ENCODE results near the gene DEPP1.

The DEPP1 gene

GRCh38 chr10:45000138-45000751, 21.6 kb upstream of the DEPP1 start:
- H3K9me3 ChIP-seq (ENCODE audit: low read length), result peaks cover 10% of the 10 kb centered on the region
- no peaks in the 10 kb centered on the region for H3K27me3 ChIP-seq (ENCODE audit: insufficient read depth, low read length)
- H3K4me1 ChIP-seq (ENCODE audit: insufficient read depth, low read length), result peaks cover 12% of the 10 kb centered on the region
- H3K36me3 ChIP-seq (ENCODE audit: insufficient read depth, low read length), result peaks cover 20% of the 10 kb centered on the region
- peak overlapping the region; percentile 24 for H2AFZ ChIP-seq (ENCODE audit: low read depth, low read length)
- H3K4me3 ChIP-seq (ENCODE audit: low read length), result peak overlapping the region; percentile 62

DNA sequence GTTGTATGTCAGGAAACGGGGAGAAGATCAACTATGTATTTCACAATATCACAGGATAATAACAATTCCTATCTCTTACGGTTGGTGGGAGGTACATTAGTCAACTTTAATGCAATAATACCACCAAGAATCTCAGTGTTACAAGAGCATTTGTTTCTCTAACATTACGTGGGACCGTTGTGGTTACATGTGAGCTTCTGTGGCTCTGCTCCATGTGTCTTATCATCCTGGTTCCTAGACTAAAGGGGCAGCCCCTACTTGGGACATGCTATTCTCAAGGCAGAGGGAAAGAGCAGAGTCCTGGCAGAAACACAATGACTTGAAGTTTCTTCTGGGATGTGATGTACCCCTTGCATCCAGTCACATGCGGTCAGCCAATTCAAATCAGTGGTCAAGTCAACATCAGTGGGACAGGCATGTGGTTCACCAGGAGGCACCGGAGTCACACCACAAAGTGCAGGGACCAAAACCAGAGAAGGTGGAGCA, 19.6 kb upstream of the DEPP1 start:
- H3K27me3 ChIP-seq (ENCODE audit: insufficient read depth, low read length), result no peaks in the 10 kb centered on the region
- peaks cover 12% of the 10 kb centered on the region for H3K4me1 ChIP-seq (ENCODE audit: insufficient read depth, low read length)
- H2AFZ ChIP-seq (ENCODE audit: low read depth, low read length), result no peak overlapping the region
- H3K9me3 ChIP-seq (ENCODE audit: low read length), result peaks cover under 1% of the 10 kb centered on the region
- no peak overlapping the region for H3K4me3 ChIP-seq (ENCODE audit: low read length)
- H3K36me3 ChIP-seq (ENCODE audit: insufficient read depth, low read length), result peaks cover 2% of the 10 kb centered on the region

DNA sequence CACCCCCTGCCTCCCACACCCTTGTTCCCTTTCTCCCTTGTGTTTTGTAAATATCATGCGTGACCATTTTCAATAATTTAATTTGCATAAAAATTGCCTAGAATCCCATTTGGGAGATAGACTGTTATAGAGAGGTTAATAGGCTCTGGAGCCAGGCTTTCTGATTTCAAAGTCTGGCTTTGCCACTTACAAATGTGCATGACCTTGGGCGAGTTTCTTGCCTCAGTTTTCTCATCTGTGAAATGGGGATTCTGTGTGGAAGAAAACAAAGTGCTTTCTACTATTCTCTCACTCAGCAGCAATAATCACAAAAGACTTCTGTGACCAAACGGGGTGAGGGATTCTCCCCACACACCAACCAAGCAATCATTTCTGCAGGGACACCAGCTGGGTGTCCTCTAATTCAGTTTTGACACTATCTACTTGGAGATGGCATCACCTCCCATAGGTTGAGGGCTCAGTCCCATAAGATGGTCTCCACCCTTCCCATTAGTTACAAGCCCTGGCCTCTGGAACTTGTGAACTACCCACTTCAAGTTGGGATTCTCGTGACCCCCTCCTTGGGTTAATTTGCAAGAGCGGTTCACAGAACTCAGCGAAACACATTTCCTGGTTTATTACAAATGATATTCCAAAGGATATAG, 18.6 kb upstream of the DEPP1 start:
- no peaks in the 10 kb centered on the region for H3K36me3 ChIP-seq (ENCODE audit: insufficient read depth, low read length)
- peaks cover 12% of the 10 kb centered on the region for H3K4me1 ChIP-seq (ENCODE audit: insufficient read depth, low read length)
- no peaks in the 10 kb centered on the region for H3K9me3 ChIP-seq (ENCODE audit: low read length)
- H2AFZ ChIP-seq (ENCODE audit: low read depth, low read length), result no peak overlapping the region
- H3K4me3 ChIP-seq (ENCODE audit: low read length), result no peak overlapping the region
- no peaks in the 10 kb centered on the region for H3K27me3 ChIP-seq (ENCODE audit: insufficient read depth, low read length)

DNA sequence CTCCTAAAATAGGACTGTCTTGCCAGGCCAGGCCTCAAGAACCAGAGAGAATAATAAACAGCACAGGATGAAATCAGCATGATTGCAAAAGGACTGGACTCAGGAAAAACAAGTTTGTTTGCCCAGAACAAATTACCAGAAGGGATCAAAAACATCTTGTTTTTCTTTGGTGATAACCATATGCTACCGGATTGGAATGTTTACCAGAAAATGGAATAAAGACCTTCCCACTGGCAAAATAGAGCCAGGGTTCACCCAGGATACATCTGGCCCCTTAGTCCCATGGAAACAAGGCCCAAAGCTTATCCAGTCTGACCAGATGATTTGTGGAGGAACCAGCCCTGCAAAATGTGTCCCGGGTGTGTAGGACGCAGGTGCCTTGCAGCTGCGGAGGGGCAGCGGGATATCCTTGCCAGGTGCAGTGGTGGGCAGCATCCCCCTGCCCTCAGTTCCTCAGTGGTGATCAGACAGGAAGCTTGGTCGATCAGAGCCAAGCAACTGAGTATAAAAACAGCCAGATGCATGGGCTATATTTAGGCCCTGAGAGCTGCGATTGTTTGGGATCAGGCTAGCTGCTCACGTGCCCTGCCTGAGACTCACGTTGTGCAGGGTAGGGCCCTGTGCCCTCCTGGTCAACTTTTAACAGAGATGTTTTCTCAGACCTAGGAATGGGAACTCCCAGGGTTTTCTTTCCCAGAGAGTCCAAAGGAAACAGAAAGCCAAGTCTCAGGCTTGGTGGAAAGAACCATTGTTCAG, 17.5 kb upstream of the DEPP1 start:
- Histone ChIP-seq H3K27me3 (ENCODE audit: insufficient read depth, low read length) (no peaks in the 10 kb centered on the region), H3K9me3 (ENCODE audit: low read length) (no peaks in the 10 kb centered on the region), H2AFZ (ENCODE audit: low read depth, low read length) (no peak overlapping the region), H3K36me3 (ENCODE audit: insufficient read depth, low read length) (no peaks in the 10 kb centered on the region), H3K4me1 (ENCODE audit: insufficient read depth, low read length) (peaks cover 6% of the 10 kb centered on the region), H3K4me3 (ENCODE audit: low read length) (no peak overlapping the region)

- Histone ChIP-seq H2AFZ (ENCODE audit: low read depth, low read length) (no peak overlapping the region), H3K4me3 (ENCODE audit: low read length) (no peak overlapping the region), H3K36me3 (ENCODE audit: insufficient read depth, low read length) (no peaks in the 10 kb centered on the region), H3K9me3 (ENCODE audit: low read length) (no peaks in the 10 kb centered on the region), H3K4me1 (ENCODE audit: insufficient read depth, low read length) (peaks cover 6% of the 10 kb centered on the region), H3K27me3 (ENCODE audit: insufficient read depth, low read length) (no peaks in the 10 kb centered on the region)
Observed at GRCh38 chr10:44995581-44995913, 16.9 kb upstream of the DEPP1 start.

DNA sequence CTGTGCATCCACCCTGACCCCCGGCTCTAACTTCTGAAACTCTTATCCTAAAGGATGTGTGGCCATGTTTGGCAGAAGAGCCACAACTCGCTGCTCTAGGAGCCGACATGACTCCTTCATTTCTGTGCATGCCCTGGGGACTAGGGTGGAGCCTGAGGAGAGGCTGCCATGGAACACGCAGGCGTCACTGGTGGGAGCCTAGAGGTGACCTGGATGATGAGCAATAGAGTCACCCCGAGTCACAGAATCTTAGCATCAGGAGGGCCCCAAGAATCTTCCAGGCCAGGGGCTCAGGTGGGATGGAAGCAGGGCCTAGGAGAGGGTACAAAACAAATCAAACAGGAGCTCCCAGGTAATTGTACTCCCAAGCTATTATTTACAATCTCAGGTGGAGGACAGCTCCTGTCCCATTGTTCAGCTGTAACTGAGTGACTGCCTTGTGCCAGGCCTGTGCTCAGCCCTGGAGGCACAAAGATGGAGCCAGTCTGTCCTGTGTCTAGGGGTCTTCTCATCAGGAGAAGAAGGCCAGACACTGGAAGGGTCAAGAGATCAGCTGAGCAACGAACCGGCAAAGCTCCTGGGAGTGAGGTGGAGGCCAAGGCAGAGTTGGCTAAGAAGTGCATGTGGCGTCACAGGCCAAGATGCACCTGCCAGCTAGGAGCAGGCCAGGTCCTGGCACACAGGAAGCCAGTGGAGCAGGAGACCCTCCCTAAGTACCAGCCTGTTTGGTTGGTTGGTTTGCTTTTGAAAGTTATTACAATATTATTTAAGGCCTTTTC, 16.3 kb upstream of the DEPP1 start:
- no peak overlapping the region for H2AFZ ChIP-seq (ENCODE audit: low read depth, low read length)
- peaks cover 1% of the 10 kb centered on the region for H3K4me1 ChIP-seq (ENCODE audit: insufficient read depth, low read length)
- no peak overlapping the region for H3K4me3 ChIP-seq (ENCODE audit: low read length)
- H3K27me3 ChIP-seq (ENCODE audit: insufficient read depth, low read length), result no peaks in the 10 kb centered on the region
- H3K9me3 ChIP-seq (ENCODE audit: low read length), result no peaks in the 10 kb centered on the region
- no peaks in the 10 kb centered on the region for H3K36me3 ChIP-seq (ENCODE audit: insufficient read depth, low read length)

- Histone ChIP-seq H3K27me3 (ENCODE audit: insufficient read depth, low read length) (no peaks in the 10 kb centered on the region), H3K4me1 (ENCODE audit: insufficient read depth, low read length) (no peaks in the 10 kb centered on the region)
Observed at GRCh38 chr10:44993922-44994751, 15.5 kb upstream of the DEPP1 start.

DNA sequence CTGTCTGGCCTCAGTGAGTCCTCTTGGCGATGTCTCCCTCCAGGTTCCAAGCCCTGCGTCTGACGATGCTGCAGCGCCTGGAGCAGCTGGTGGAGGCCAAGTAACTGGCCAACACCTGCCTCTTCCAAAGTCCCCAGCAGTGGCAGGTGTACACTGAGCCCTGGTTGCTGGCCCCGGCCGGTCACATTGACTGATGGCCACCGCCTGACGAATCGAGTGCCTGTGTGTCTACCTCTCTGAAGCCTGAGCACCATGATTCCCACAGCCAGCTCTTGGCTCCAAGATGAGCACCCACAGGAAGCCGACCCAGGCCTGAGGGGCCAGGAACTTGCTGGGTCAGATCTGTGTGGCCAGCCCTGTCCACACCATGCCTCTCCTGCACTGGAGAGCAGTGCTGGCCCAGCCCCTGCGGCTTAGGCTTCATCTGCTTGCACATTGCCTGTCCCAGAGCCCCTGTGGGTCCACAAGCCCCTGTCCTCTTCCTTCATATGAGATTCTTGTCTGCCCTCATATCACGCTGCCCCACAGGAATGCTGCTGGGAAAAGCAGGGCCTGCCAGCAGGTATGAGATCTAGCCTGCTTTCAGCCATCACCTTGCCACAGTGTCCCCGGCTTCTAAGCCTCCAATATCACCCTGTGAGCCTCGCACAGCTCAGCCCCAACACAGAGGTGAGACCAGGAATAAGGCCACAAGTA, 14.8 kb upstream of the DEPP1 start:
- Histone ChIP-seq H2AFZ (ENCODE audit: low read depth, low read length) (no peak overlapping the region), H3K4me3 (ENCODE audit: low read length) (no peak overlapping the region), H3K9me3 (ENCODE audit: low read length) (no peaks in the 10 kb centered on the region), H3K4me1 (ENCODE audit: insufficient read depth, low read length) (no peaks in the 10 kb centered on the region), H3K36me3 (ENCODE audit: insufficient read depth, low read length) (no peaks in the 10 kb centered on the region), H3K27me3 (ENCODE audit: insufficient read depth, low read length) (no peaks in the 10 kb centered on the region)

More at GRCh38 chr10:44993922-44994751, 15.5 kb upstream of the DEPP1 start:
- no peaks in the 10 kb centered on the region for H3K36me3 ChIP-seq (ENCODE audit: insufficient read depth, low read length)
- H3K9me3 ChIP-seq (ENCODE audit: low read length), result no peaks in the 10 kb centered on the region
- no peak overlapping the region for H3K4me3 ChIP-seq (ENCODE audit: low read length)
- H2AFZ ChIP-seq (ENCODE audit: low read depth, low read length), result no peak overlapping the region

DNA sequence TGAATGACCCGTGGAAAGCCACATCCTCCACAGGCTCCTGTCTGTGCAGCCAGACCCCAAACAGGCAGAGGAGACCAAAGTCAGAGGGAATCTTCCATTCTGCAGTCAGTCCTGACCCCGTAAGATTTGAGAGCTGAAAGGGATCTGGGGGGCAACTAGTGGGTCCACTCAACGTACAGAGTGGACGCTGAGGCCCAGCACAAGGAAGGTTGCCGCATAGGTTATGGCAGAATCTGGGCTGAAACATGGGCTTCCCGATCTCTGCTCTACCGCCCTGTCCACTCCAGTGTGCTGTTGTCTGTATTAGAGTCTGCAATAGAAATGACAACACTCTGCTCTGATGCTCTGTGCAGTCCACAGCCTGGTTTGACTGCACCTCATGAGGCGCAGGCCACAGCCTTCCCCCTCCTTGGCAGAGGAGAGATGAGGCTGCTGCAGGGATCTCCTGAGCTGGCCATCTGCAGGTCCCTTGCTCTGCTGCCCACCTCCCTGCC, 14.2 kb upstream of the DEPP1 start:
- no peak overlapping the region for H3K4me3 ChIP-seq (ENCODE audit: low read length)
- no peak overlapping the region for H2AFZ ChIP-seq (ENCODE audit: low read depth, low read length)
- H3K27me3 ChIP-seq (ENCODE audit: insufficient read depth, low read length), result no peaks in the 10 kb centered on the region
- no peaks in the 10 kb centered on the region for H3K9me3 ChIP-seq (ENCODE audit: low read length)
- H3K4me1 ChIP-seq (ENCODE audit: insufficient read depth, low read length), result no peaks in the 10 kb centered on the region
- no peaks in the 10 kb centered on the region for H3K36me3 ChIP-seq (ENCODE audit: insufficient read depth, low read length)

GRCh38 chr10:44992070-44992731, 13.6 kb upstream of the DEPP1 start:
- H3K27me3 ChIP-seq (ENCODE audit: insufficient read depth, low read length), result no peaks in the 10 kb centered on the region
- H3K4me3 ChIP-seq (ENCODE audit: low read length), result no peak overlapping the region
- no peak overlapping the region for H2AFZ ChIP-seq (ENCODE audit: low read depth, low read length)
- H3K9me3 ChIP-seq (ENCODE audit: low read length), result no peaks in the 10 kb centered on the region
- H3K36me3 ChIP-seq (ENCODE audit: insufficient read depth, low read length), result no peaks in the 10 kb centered on the region
- H3K4me1 ChIP-seq (ENCODE audit: insufficient read depth, low read length), result no peaks in the 10 kb centered on the region

DNA sequence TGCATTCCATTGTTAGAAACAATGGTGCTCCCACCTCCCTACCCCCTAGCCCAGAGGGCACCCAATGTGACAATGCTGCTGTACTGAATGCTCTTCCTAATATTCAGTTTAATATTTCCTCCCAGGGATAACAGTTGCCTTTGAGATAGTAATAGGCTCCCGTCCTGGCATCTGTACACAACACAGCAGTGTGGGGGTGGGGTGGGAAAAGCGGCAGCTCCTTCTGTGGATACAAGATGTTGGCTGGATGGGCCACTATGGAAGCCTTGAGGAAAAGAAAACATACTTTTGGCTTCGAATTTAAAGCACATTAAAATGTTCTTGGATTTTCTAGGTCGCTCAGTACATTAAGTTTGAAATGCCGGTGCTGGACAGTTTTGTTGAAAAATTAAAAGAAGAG, 13.0 kb upstream of the DEPP1 start:
- H2AFZ ChIP-seq (ENCODE audit: low read depth, low read length), result no peak overlapping the region
- H3K9me3 ChIP-seq (ENCODE audit: low read length), result no peaks in the 10 kb centered on the region
- H3K36me3 ChIP-seq (ENCODE audit: insufficient read depth, low read length), result no peaks in the 10 kb centered on the region
- no peaks in the 10 kb centered on the region for H3K27me3 ChIP-seq (ENCODE audit: insufficient read depth, low read length)
- no peaks in the 10 kb centered on the region for H3K4me1 ChIP-seq (ENCODE audit: insufficient read depth, low read length)
- no peak overlapping the region for H3K4me3 ChIP-seq (ENCODE audit: low read length)
